ENCODE data around the gene COL12A1.
"Not testable (repeated sequence)": the region's sequence is repeated elsewhere in the genome, so short reads cannot be mapped to it uniquely, and the experiment has no call there.

COL12A1 gene

GRCh38 chr6:75186581-75186980 lies 19.3 kb downstream of the COL12A1 start:
- Histone ChIP-seq H3K36me3 (ENCODE audit: control insufficient read depth in 1 of 2, insufficient read depth in 2 of 2, low read depth in 1 of 2, low read length in 2 of 2) (peaks cover 2 to 65% of the 10 kb centered on the region in 2 experiments), H3K9me3 (ENCODE audit: control insufficient read depth, low read length) (peaks cover 14% of the 10 kb centered on the region)
- not testable (repeated sequence) for H3K27ac ChIP-seq (ENCODE audit: low read length, poor library complexity, severe bottlenecking); H3K23ac ChIP-seq (ENCODE audit: low read length in 2 of 2); H2AFZ ChIP-seq (ENCODE audit: low read depth, low read length); H3K4me3 ChIP-seq (ENCODE audit: insufficient read depth in 1 of 2, low read depth in 1 of 2, low read length in 2 of 2); H4K8ac ChIP-seq (ENCODE audit: low read length); H2AK5ac ChIP-seq (ENCODE audit: low read length, severe bottlenecking); H3K4me1 ChIP-seq (ENCODE audit: control insufficient read depth, insufficient read depth, low read depth, low read length); H3K27me3 ChIP-seq (ENCODE audit: control insufficient read depth in 1 of 2, insufficient read depth in 1 of 2, low read length in 2 of 2); H2BK5ac ChIP-seq (ENCODE audit: low read depth, low read length, poor library complexity, severe bottlenecking); H3K79me1 ChIP-seq (replicated peaks; ENCODE audit: low read length, poor library complexity, severe bottlenecking); H4K91ac ChIP-seq (ENCODE audit: low read length); H3K18ac ChIP-seq (ENCODE audit: low read depth in 1 of 2, low read length in 2 of 2); H3K9ac ChIP-seq (ENCODE audit: low read length); H3K14ac ChIP-seq (ENCODE audit: low read length in 2 of 2); H3K4ac ChIP-seq (ENCODE audit: low read depth in 1 of 2, low read length in 2 of 2); H2BK120ac ChIP-seq (ENCODE audit: low read depth, low read length); H2BK12ac ChIP-seq (ENCODE audit: low read length in 2 of 2); H2BK15ac ChIP-seq (ENCODE audit: low read depth, poor library complexity, severe bottlenecking); DNase-seq; H3K4me2 ChIP-seq (ENCODE audit: low read length, poor library complexity, severe bottlenecking)
- WGBS: 100% methylated on average over 1 of the region's 2 CpGs

DNA sequence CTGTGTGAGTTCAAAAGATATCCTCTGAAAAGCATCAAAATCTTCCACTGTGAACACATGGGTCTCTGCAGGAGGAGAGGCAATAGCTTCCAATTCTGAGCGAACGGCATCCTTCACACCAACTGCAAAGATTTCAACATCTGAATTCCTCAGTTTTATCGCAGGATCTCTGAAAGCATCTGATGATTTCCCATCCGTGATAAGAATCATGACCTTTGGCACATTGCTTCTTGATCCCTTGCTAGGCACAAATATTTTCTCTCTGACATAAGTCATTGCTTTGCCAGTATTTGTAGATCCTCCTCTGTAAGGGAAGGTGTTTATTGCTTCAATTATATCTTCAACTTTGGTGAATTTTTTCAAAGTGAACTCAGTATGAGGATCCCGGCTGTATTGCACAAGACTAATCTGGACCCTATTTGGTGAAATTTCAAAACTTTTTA lies 22.7 kb downstream of the COL12A1 start:
- no peak overlapping the region for H3K4me3 ChIP-seq (ENCODE audit: insufficient read depth in 1 of 2, low read depth in 1 of 2, low read length in 2 of 2)
- H2BK12ac ChIP-seq (ENCODE audit: low read length in 2 of 2): no peak overlapping the region
- no peak overlapping the region for H2AFZ ChIP-seq (ENCODE audit: low read depth, low read length)
- peak overlapping the region; percentile 4 for H3K9ac ChIP-seq (ENCODE audit: low read length)
- no peak overlapping the region for H2BK120ac ChIP-seq (ENCODE audit: low read depth, low read length)
- no peak overlapping the region for H2BK15ac ChIP-seq (ENCODE audit: low read depth, poor library complexity, severe bottlenecking)
- H3K23ac ChIP-seq (ENCODE audit: low read length in 2 of 2): no peak overlapping the region
- H3K4ac ChIP-seq (ENCODE audit: low read depth in 1 of 2, low read length in 2 of 2): no peak overlapping the region
- DNase-seq: peak; percentile 48
- H2AK5ac ChIP-seq (ENCODE audit: low read length, severe bottlenecking): no peak overlapping the region
- H3K36me3 ChIP-seq (ENCODE audit: control insufficient read depth in 1 of 2, insufficient read depth in 2 of 2, low read depth in 1 of 2, low read length in 2 of 2): peaks cover 5 to 55% of the 10 kb centered on the region in 2 experiments
- H3K9me3 ChIP-seq (ENCODE audit: control insufficient read depth, low read length): peaks cover 7% of the 10 kb centered on the region
- H3K27me3 ChIP-seq (ENCODE audit: control insufficient read depth in 1 of 2, insufficient read depth in 1 of 2, low read length in 2 of 2): no peaks in the 10 kb centered on the region
- peaks cover 3% of the 10 kb centered on the region for H3K4me1 ChIP-seq (ENCODE audit: control insufficient read depth, insufficient read depth, low read depth, low read length)
- no peak overlapping the region for H4K91ac ChIP-seq (ENCODE audit: low read length)
- peaks cover 12% of the 10 kb centered on the region for H3K79me1 ChIP-seq (replicated peaks; ENCODE audit: low read length, poor library complexity, severe bottlenecking)
- no peak overlapping the region for H3K14ac ChIP-seq (ENCODE audit: low read length in 2 of 2)
- H4K8ac ChIP-seq (ENCODE audit: low read length): no peak overlapping the region
- H3K27ac ChIP-seq (ENCODE audit: low read length, poor library complexity, severe bottlenecking): no peak overlapping the region
- WGBS: 39% methylated on average over 5 of the region's 5 CpGs
- no peak overlapping the region for H3K4me2 ChIP-seq (ENCODE audit: low read length, poor library complexity, severe bottlenecking)
- no peak overlapping the region for H2BK5ac ChIP-seq (ENCODE audit: low read depth, low read length, poor library complexity, severe bottlenecking)
- H3K18ac ChIP-seq (ENCODE audit: low read depth in 1 of 2, low read length in 2 of 2): no peak overlapping the region

DNA sequence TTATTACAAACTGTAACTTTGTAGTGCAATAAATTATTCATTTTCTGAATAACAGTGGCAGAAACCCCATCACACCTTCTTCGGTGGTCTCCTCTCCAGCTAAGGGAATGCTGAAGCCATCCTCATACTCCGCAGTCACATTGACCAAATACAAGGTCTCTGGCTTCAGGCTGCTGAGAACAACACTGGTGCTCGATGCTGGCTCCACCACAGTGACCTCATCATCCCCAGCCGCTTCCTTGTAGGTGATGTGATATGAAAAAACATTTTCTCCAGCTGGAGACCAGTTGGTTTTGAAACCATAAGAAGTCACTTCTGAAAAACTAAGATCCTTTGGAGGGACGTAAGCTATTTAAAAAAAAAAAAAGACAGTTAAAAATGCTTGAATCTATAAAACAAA lies 25.0 kb downstream of the COL12A1 start:
- Histone ChIP-seq H3K9ac (ENCODE audit: low read length) (no peak overlapping the region), H2BK12ac (ENCODE audit: low read length in 2 of 2) (no peak overlapping the region), H2AK5ac (ENCODE audit: low read length, severe bottlenecking) (peak overlapping the region; percentile 57), H2AFZ (ENCODE audit: low read depth, low read length) (no peak overlapping the region), H3K4me3 (ENCODE audit: insufficient read depth in 1 of 2, low read depth in 1 of 2, low read length in 2 of 2) (no peak overlapping the region), H3K23ac (ENCODE audit: low read length in 2 of 2) (no peak overlapping the region), H2BK120ac (ENCODE audit: low read depth, low read length) (no peak overlapping the region), H3K9me3 (ENCODE audit: control insufficient read depth, low read length) (no peaks in the 10 kb centered on the region), H3K4me1 (ENCODE audit: control insufficient read depth, insufficient read depth, low read depth, low read length) (peaks cover 5% of the 10 kb centered on the region), H3K18ac (ENCODE audit: low read depth in 1 of 2, low read length in 2 of 2) (no peak overlapping the region), H2BK5ac (ENCODE audit: low read depth, low read length, poor library complexity, severe bottlenecking) (no peak overlapping the region), H3K27me3 (ENCODE audit: control insufficient read depth in 1 of 2, insufficient read depth in 1 of 2, low read length in 2 of 2) (no peaks in the 10 kb centered on the region), H3K36me3 (ENCODE audit: control insufficient read depth in 1 of 2, insufficient read depth in 2 of 2, low read depth in 1 of 2, low read length in 2 of 2) (peaks cover 8 to 43% of the 10 kb centered on the region in 2 experiments), H3K14ac (ENCODE audit: low read length in 2 of 2) (no peak overlapping the region), H4K91ac (ENCODE audit: low read length) (no peak overlapping the region), H2BK15ac (ENCODE audit: low read depth, poor library complexity, severe bottlenecking) (no peak overlapping the region), H3K4ac (ENCODE audit: low read depth in 1 of 2, low read length in 2 of 2) (no peak overlapping the region), H3K79me1 (replicated peaks; ENCODE audit: low read length, poor library complexity, severe bottlenecking) (peaks cover 12% of the 10 kb centered on the region), H3K27ac (ENCODE audit: low read length, poor library complexity, severe bottlenecking) (no peak overlapping the region), H4K8ac (ENCODE audit: low read length) (peak overlapping the region; percentile 69), H3K4me2 (ENCODE audit: low read length, poor library complexity, severe bottlenecking) (no peak overlapping the region)
- WGBS: 90% methylated on average over 4 of the region's 5 CpGs
- no peak for DNase-seq

DNA sequence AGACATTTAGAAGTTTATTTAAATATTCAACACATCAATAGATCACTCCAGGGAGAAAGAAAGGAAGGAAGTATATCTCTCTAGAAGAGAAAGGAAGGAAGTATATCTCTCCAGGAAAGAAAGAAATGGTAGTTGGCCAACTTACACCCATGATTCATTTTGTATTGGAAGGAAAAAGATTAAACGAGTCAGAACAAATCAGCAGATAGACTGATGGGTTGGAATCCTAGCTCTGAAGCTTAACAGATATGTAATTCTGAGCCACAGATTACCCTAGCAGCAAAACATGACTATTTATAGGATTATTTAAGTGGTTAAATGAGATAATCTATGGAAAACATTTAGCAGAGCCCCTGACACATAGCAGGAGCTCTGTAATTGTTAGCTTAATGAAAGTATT lies 27.1 kb downstream of the COL12A1 start:
- Histone ChIP-seq H2BK15ac (ENCODE audit: low read depth, poor library complexity, severe bottlenecking) (no peak overlapping the region), H3K4me1 (ENCODE audit: control insufficient read depth, insufficient read depth, low read depth, low read length) (peaks cover 4% of the 10 kb centered on the region), H2BK5ac (ENCODE audit: low read depth, low read length, poor library complexity, severe bottlenecking) (no peak overlapping the region), H3K4me2 (ENCODE audit: low read length, poor library complexity, severe bottlenecking) (no peak overlapping the region), H3K36me3 (ENCODE audit: control insufficient read depth in 1 of 2, insufficient read depth in 2 of 2, low read depth in 1 of 2, low read length in 2 of 2) (peaks cover 14 to 48% of the 10 kb centered on the region in 2 experiments), H2BK120ac (ENCODE audit: low read depth, low read length) (no peak overlapping the region), H3K14ac (ENCODE audit: low read length in 2 of 2) (no peak overlapping the region), H3K27ac (ENCODE audit: low read length, poor library complexity, severe bottlenecking) (no peak overlapping the region), H3K9me3 (ENCODE audit: control insufficient read depth, low read length) (no peaks in the 10 kb centered on the region), H4K91ac (ENCODE audit: low read length) (no peak overlapping the region), H3K23ac (ENCODE audit: low read length in 2 of 2) (no peak overlapping the region), H4K8ac (ENCODE audit: low read length) (no peak overlapping the region), H2AFZ (ENCODE audit: low read depth, low read length) (no peak overlapping the region), H3K18ac (ENCODE audit: low read depth in 1 of 2, low read length in 2 of 2) (no peak overlapping the region), H3K27me3 (ENCODE audit: control insufficient read depth in 1 of 2, insufficient read depth in 1 of 2, low read length in 2 of 2) (no peaks in the 10 kb centered on the region), H3K79me1 (replicated peaks; ENCODE audit: low read length, poor library complexity, severe bottlenecking) (peaks cover 13% of the 10 kb centered on the region), H2BK12ac (ENCODE audit: low read length in 2 of 2) (no peak overlapping the region), H2AK5ac (ENCODE audit: low read length, severe bottlenecking) (no peak overlapping the region), H3K4ac (ENCODE audit: low read depth in 1 of 2, low read length in 2 of 2) (no peak overlapping the region), H3K9ac (ENCODE audit: low read length) (no peak overlapping the region), H3K4me3 (ENCODE audit: insufficient read depth in 1 of 2, low read depth in 1 of 2, low read length in 2 of 2) (no peak overlapping the region)
- no peak for DNase-seq
- 100% methylated on average over 1 of the region's 1 CpG for WGBS

Measured in mesenchymal stem cell (in vitro differentiated cells and primary cell).